ENCODE results near the gene RNASEH2C. TPM values are rescaled to one million over a fixed set of nuclear protein-coding genes. Genes with fewer than 3 reads are reported as not detected.
"Not testable (repeated sequence)": the region's sequence is repeated elsewhere in the genome, so short reads cannot be mapped to it uniquely, and the experiment has no call there.

Gene RNASEH2C
- total RNA-seq, 1 donor from 2014 or later, result 99.2 TPM

- DNase-seq (ENCODE audit: low spot score), result no peak
These were observed 34.6 kb downstream of the RNASEH2C start for GRCh38 chr11:65685981-65686380.

- not testable (repeated sequence) for DNase-seq (ENCODE audit: low spot score)
These were observed 37.1 kb downstream of the RNASEH2C start for GRCh38 chr11:65683480-65683879.

- DNase-seq (ENCODE audit: low spot score), result no peak
These were observed 40.3 kb downstream of the RNASEH2C start for GRCh38 chr11:65680192-65680743.

GRCh38 chr11:65672982-65673381 lies 47.6 kb downstream of the RNASEH2C start:
- no peak for DNase-seq (ENCODE audit: low spot score)

- DNase-seq (ENCODE audit: low spot score), result no peak
These were observed 48.3 kb downstream of the RNASEH2C start for GRCh38 chr11:65672180-65672860.

Other genes starting within 250 kb of the RNASEH2C start
- 9,267 TPM for gene MALAT1, start 221.8 kb downstream of the RNASEH2C start, total RNA-seq
- gene SCYL1, start 195.7 kb downstream of the RNASEH2C start, total RNA-seq, result 90.1 TPM
- gene LTBP3, start 162.4 kb downstream of the RNASEH2C start, total RNA-seq, result 257 TPM
- gene ZNRD2, start 150.3 kb downstream of the RNASEH2C start, total RNA-seq, result 30.0 TPM
- gene FAM89B, start 148.3 kb downstream of the RNASEH2C start, total RNA-seq, result 68.2 TPM
- gene EHBP1L1, start 144.7 kb downstream of the RNASEH2C start, total RNA-seq, result 128 TPM
- gene KCNK7, start 125.0 kb downstream of the RNASEH2C start, total RNA-seq, result 1.1 TPM
- 85.6 TPM for gene MAP3K11, start 106.6 kb downstream of the RNASEH2C start, total RNA-seq
- 52.5 TPM for gene PCNX3, start 105.0 kb downstream of the RNASEH2C start, total RNA-seq
- gene SIPA1, start 82.7 kb downstream of the RNASEH2C start, total RNA-seq, result 74.7 TPM
- 84.2 TPM for gene RELA, start 57.9 kb downstream of the RNASEH2C start, total RNA-seq
- gene KAT5, start 8.5 kb downstream of the RNASEH2C start, total RNA-seq, result 74.7 TPM
- gene AP5B1, start 60.2 kb upstream of the RNASEH2C start, total RNA-seq, result 22.2 TPM
- gene OVOL1, start 66.3 kb upstream of the RNASEH2C start, total RNA-seq, result 3.5 TPM
- gene SNX32, start 113.2 kb upstream of the RNASEH2C start, total RNA-seq, result 1.4 TPM
- gene CFL1, start 137.4 kb upstream of the RNASEH2C start, total RNA-seq, result 692 TPM
- 63.1 TPM for gene MUS81, start 139.6 kb upstream of the RNASEH2C start, total RNA-seq
- 86.5 TPM for gene EFEMP2, start 152.0 kb upstream of the RNASEH2C start, total RNA-seq
- 2.7 TPM for gene CTSW, start 159.0 kb upstream of the RNASEH2C start, total RNA-seq
- 55.1 TPM for gene FIBP, start 167.7 kb upstream of the RNASEH2C start, total RNA-seq
- 28.3 TPM for gene CCDC85B, start 169.9 kb upstream of the RNASEH2C start, total RNA-seq
- gene FOSL1, start 179.6 kb upstream of the RNASEH2C start, total RNA-seq, result 1.2 TPM
- gene C11orf68, start 198.3 kb upstream of the RNASEH2C start, total RNA-seq, result 44.8 TPM
- 90.1 TPM for gene DRAP1, start 198.6 kb upstream of the RNASEH2C start, total RNA-seq
- not detected for gene TSGA10IP, start 224.7 kb upstream of the RNASEH2C start, total RNA-seq
- 41.0 TPM for gene SART1, start 240.9 kb upstream of the RNASEH2C start, total RNA-seq

Measured in mucosa of gallbladder (tissue), 1 donor.